HEK293 (cell line): Measurements from ENCODE around the gene B4GALNT2.
A peak's percentile ranks its signal among the peaks of the same experiment; 100 is the strongest.

Experiments used
- CTCF ChIA-PET: fragments of 350-600 bp; formaldehyde crosslinking; extraction: SDS; loops from one replicate; lab custom pipeline; 2021; ENCODE audit warnings: antibody characterized with exemption; lab: Yijun Ruan, JAX
- POLR2A ChIA-PET: fragments of 300-600 bp; formaldehyde crosslinking; extraction: SDS; loops from one replicate; lab custom pipeline; 2020; ENCODE audit warnings: antibody characterized with exemption, inconsistent platforms; lab: Yijun Ruan, JAX
- H3K27ac ChIP-seq: fragments of 200-500 bp; sonication (Bioruptor generic); 2 replicates; pipeline ENCODE4 v1.5.1; 2014; ENCODE audit warnings: low read depth, low read length, control low read depth, inconsistent platforms; ENCODE audit errors: extremely low read depth
- H3K36me3 ChIP-seq, 2 experiments: fragments of 200-500 bp in 1 of 2; sonication (Bioruptor generic) in 1 of 2; 1 replicate in 1 of 2; 2 replicates in 1 of 2; pipeline ENCODE4 v1.5.1; 2014 to 2017; ENCODE audit warnings: inconsistent platforms in 2 of 2, low read length in 2 of 2; ENCODE audit not compliant: control insufficient read depth in 2 of 2, insufficient read depth in 1 of 2
- H3K4me1 ChIP-seq: fragments of 200-500 bp; sonication (Bioruptor generic); 2 replicates; pipeline ENCODE4 v1.5.1; 2014; ENCODE audit warnings: mild to moderate bottlenecking, low read length, inconsistent platforms; ENCODE audit not compliant: control insufficient read depth, insufficient read depth
- H3K4me3 ChIP-seq: 2 replicates; pipeline ENCODE4 v1.5.1; 2011; ENCODE audit warnings: low read depth, mild to moderate bottlenecking, control low read depth, low read length, moderate library complexity
- H3K9me3 ChIP-seq: fragments of 200-500 bp; sonication (Bioruptor generic); 2 replicates; pipeline ENCODE4 v1.5.1; 2014; ENCODE audit warnings: low read depth, low read length, inconsistent platforms; ENCODE audit not compliant: control insufficient read depth, insufficient read depth
- GLI2 ChIP-seq: fragments of 450-650 bp; formaldehyde crosslinking; IDR thresholded peaks from 2 replicates; pipeline ENCODE4; 2017; ENCODE audit warnings: missing biosample characterization, missing genetic modification characterization, low read depth, borderline replicate concordance
- GLIS1 ChIP-seq: fragments of 450-650 bp; formaldehyde crosslinking; IDR thresholded peaks from 2 replicates; pipeline ENCODE4 v1.5.1; 2016; ENCODE audit warnings: missing biosample characterization, missing genetic modification characterization
- MEIS1 ChIP-seq: sonication (generic); formaldehyde crosslinking; IDR thresholded peaks from 2 replicates; pipeline ENCODE4 v1.8.1; 2022; ENCODE audit warnings: missing genetic modification reagents, mild to moderate bottlenecking, borderline replicate concordance
- MYNN ChIP-seq: fragments of 450-650 bp; formaldehyde crosslinking; IDR thresholded peaks from 2 replicates; pipeline ENCODE4 v1.5.1; 2016; ENCODE audit warnings: missing biosample characterization, missing genetic modification characterization, borderline replicate concordance
- MZF1 ChIP-seq: fragments of 450-650 bp; formaldehyde crosslinking; IDR thresholded peaks from 2 replicates; pipeline ENCODE4 v1.5.1; 2017; ENCODE audit warnings: missing biosample characterization, missing genetic modification characterization, borderline replicate concordance
- OSR2 ChIP-seq: fragments of 450-650 bp; formaldehyde crosslinking; IDR thresholded peaks from 2 replicates; pipeline ENCODE4 v1.5.1; 2016; ENCODE audit warnings: missing biosample characterization, missing genetic modification characterization
- REPIN1 ChIP-seq: fragments of 450-650 bp; formaldehyde crosslinking; IDR thresholded peaks from 2 replicates; pipeline ENCODE4 v1.5.1; 2017; ENCODE audit warnings: missing biosample characterization, missing genetic modification characterization, low read depth
- SALL2 ChIP-seq: fragments of 450-650 bp; formaldehyde crosslinking; IDR thresholded peaks from 2 replicates; pipeline ENCODE4 v1.5.0; 2017; ENCODE audit warnings: missing biosample characterization, mild to moderate bottlenecking, missing genetic modification characterization, borderline replicate concordance
- SETDB1 ChIP-seq: IDR thresholded peaks from one replicate; pipeline ENCODE4 v1.6.1; 2017; ENCODE audit warnings: mild to moderate bottlenecking, low read length, moderate library complexity, mixed read lengths; ENCODE audit not compliant: insufficient read length
- TCF7L2 ChIP-seq: IDR thresholded peaks from 2 replicates; pipeline ENCODE4 v1.6.1; 2011; ENCODE audit warnings: low read depth, mild to moderate bottlenecking, inconsistent platforms, low read length, moderate library complexity, borderline replicate concordance
- YY2 ChIP-seq: fragments of 450-650 bp; formaldehyde crosslinking; IDR thresholded peaks from 2 replicates; pipeline ENCODE4 v1.5.1; 2016; ENCODE audit warnings: missing biosample characterization, missing genetic modification characterization
- ZBTB17 ChIP-seq: fragments of 450-650 bp; formaldehyde crosslinking; IDR thresholded peaks from 2 replicates; pipeline ENCODE4 v1.5.1; 2016; ENCODE audit warnings: missing biosample characterization, missing genetic modification characterization
- ZBTB20 ChIP-seq: fragments of 450-650 bp; formaldehyde crosslinking; IDR thresholded peaks from 2 replicates; pipeline ENCODE4 v1.5.1; 2016; ENCODE audit warnings: missing biosample characterization, missing genetic modification characterization
- ZIC2 ChIP-seq: fragments of 450-650 bp; formaldehyde crosslinking; IDR thresholded peaks from 2 replicates; pipeline ENCODE4 v1.5.1; 2016; ENCODE audit warnings: missing biosample characterization, missing genetic modification characterization
- ZNF10 ChIP-seq: fragments of 450-650 bp; formaldehyde crosslinking; IDR thresholded peaks from 2 replicates; pipeline ENCODE4 v1.5.1; 2017; ENCODE audit warnings: missing biosample characterization, missing genetic modification characterization
- ZNF169 ChIP-seq: fragments of 450-650 bp; formaldehyde crosslinking; IDR thresholded peaks from 2 replicates; pipeline ENCODE4 v1.5.1; 2016; ENCODE audit warnings: missing biosample characterization, missing genetic modification characterization
- ZNF223 ChIP-seq: fragments of 450-650 bp; formaldehyde crosslinking; IDR thresholded peaks from 2 replicates; pipeline ENCODE4 v1.5.1; 2016; ENCODE audit warnings: missing biosample characterization, missing genetic modification characterization
- ZNF324 ChIP-seq: fragments of 450-650 bp; formaldehyde crosslinking; IDR thresholded peaks from 2 replicates; pipeline ENCODE4 v1.5.1; 2016; ENCODE audit warnings: missing biosample characterization, missing genetic modification characterization
- ZNF426 ChIP-seq: fragments of 450-650 bp; formaldehyde crosslinking; IDR thresholded peaks from 2 replicates; pipeline ENCODE4 v1.5.1; 2017; ENCODE audit warnings: missing biosample characterization, missing genetic modification characterization, mild to moderate bottlenecking, inconsistent platforms, moderate library complexity
- ZNF513 ChIP-seq: fragments of 450-650 bp; IDR thresholded peaks from 2 replicates; pipeline ENCODE4 v1.5.1; 2018; ENCODE audit warnings: missing biosample characterization, missing genetic modification characterization
- ZNF530 ChIP-seq: fragments of 450-650 bp; formaldehyde crosslinking; IDR thresholded peaks from 2 replicates; pipeline ENCODE4 v1.5.1; 2016; ENCODE audit warnings: low read depth, missing biosample characterization, missing genetic modification characterization
- ZNF560 ChIP-seq: fragments of 450-650 bp; formaldehyde crosslinking; IDR thresholded peaks from 2 replicates; pipeline ENCODE4 v1.5.1; 2017; ENCODE audit warnings: missing biosample characterization, missing genetic modification characterization, borderline replicate concordance
- ZNF610 ChIP-seq: fragments of 450-650 bp; formaldehyde crosslinking; IDR thresholded peaks from 2 replicates; pipeline ENCODE4 v1.5.1; 2016; ENCODE audit warnings: missing biosample characterization, missing genetic modification characterization, borderline replicate concordance
- ZNF645 ChIP-seq: fragments of 450-650 bp; formaldehyde crosslinking; IDR thresholded peaks from 2 replicates; pipeline ENCODE4; 2016; ENCODE audit warnings: missing biosample characterization, missing genetic modification characterization
- ZNF664 ChIP-seq: fragments of 450-650 bp; formaldehyde crosslinking; IDR thresholded peaks from 2 replicates; pipeline ENCODE4 v1.5.1; 2016; ENCODE audit warnings: missing biosample characterization, missing genetic modification characterization
- ZNF701 ChIP-seq: fragments of 450-650 bp; formaldehyde crosslinking; IDR thresholded peaks from 2 replicates; pipeline ENCODE4 v1.5.1; 2016; ENCODE audit warnings: missing biosample characterization, missing genetic modification characterization
- ZNF777 ChIP-seq: fragments of 450-650 bp; formaldehyde crosslinking; IDR thresholded peaks from 2 replicates; pipeline ENCODE4 v1.5.1; 2017; ENCODE audit warnings: missing biosample characterization, missing genetic modification characterization, borderline replicate concordance
- ZNF791 ChIP-seq: fragments of 450-650 bp; formaldehyde crosslinking; IDR thresholded peaks from 2 replicates; pipeline ENCODE4 v1.5.1; 2016; ENCODE audit warnings: missing biosample characterization, missing genetic modification characterization
- ZSCAN16 ChIP-seq: fragments of 450-650 bp; formaldehyde crosslinking; IDR thresholded peaks from 2 replicates; pipeline ENCODE4 v1.5.1; 2016; ENCODE audit warnings: missing biosample characterization, missing genetic modification characterization
- ZSCAN23 ChIP-seq: fragments of 450-650 bp; formaldehyde crosslinking; IDR thresholded peaks from 2 replicates; pipeline ENCODE4 v1.5.1; 2016; ENCODE audit warnings: missing biosample characterization, missing genetic modification characterization
- TF ChIP-seq, protein P1 (sequence below): fragments of 450-650 bp; formaldehyde crosslinking; IDR thresholded peaks from 2 replicates; pipeline ENCODE4 v1.5.1; 2016; ENCODE audit warnings: missing biosample characterization, missing genetic modification characterization

Gene B4GALNT2

DNA sequence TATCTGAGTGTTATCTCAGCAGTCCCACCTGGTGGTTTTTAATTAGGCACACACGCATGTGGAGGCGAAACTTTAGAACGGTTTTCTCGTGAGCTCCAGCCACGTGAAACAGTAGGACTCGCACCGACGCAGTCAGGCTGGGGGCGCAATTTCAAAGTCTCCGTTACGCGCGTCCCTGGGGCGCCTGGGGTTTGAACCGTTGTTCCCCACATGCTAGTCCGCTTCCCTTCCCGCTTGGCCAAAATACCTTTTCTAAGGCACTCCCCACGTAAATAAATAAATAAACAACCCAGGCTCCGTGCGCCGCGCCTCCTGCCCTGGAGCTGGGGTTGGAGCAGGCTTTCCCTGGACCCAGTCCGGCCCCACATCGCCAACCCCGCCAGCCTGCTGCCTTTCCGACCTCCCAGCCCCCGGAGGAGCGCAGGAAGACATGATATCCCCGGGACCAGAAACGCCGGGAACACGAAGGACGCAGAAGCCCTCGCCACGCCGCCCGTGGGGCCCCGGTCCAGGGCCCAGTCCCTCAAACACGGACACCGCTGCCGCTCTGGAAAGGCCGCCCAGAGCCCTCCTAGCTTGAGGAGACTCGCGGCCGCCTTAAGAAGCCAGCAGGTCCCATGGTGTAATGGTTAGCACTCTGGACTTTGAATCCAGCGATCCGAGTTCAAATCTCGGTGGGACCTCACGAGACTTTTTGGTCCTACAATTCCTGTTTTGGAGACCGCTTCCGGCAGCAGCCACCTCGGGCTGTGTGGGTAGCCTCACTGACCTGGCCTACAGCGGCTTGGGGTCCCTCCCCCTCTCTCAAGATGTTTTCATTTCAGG is 59.6 kb downstream of the B4GALNT2 start:
- ChIA-PET CTCF (interaction anchor here (0.6 to 4.5 kb wide), 11 partner anchors 12 to 1167 kb away, joined by 3 to 28 read pairs (median 3); no protein-coding TSS in a partner anchor), POLR2A (interaction anchor here (0.5 to 1.9 kb wide), 15 partner anchors 12 to 300 kb away, joined by 3 to 8 read pairs (median 4); partner anchors contain the start of genes ATP5MC1, IGF2BP1, PHOSPHO1 and SNF8)
- peak overlapping the region; percentile 97 for H3K27ac ChIP-seq
- no peaks in the 10 kb centered on the region for H3K9me3 ChIP-seq
- H3K4me3 ChIP-seq = peak overlapping the region; percentile 81
- H3K4me1 ChIP-seq = peaks cover 2% of the 10 kb centered on the region; the same call in 1 of the 2 replicates
- H3K36me3 ChIP-seq = no peaks in the 10 kb centered on the region
- TF ChIP-seq ZSCAN16 (tag by site-specific recombination) (0 out of 2 replicates have a peak, but pooled peaks have one; percentile 17), MZF1 (tag by site-specific recombination) (peak; percentile 87), ZSCAN23 (tag by site-specific recombination) (peak; percentile 83; the same call in 1 of the 2 replicates), REPIN1 (0 out of 2 replicates have a peak, but pooled peaks have one; percentile 16), MEIS1 (CRISPR knock-in tag) (no peak), ZBTB20 (tag by site-specific recombination) (peak; percentile 94), YY2 (tag by site-specific recombination) (peak; percentile 74), GLI2 (tag by site-specific recombination) (no peak), SALL2 (tag by site-specific recombination) (peak; percentile 93), ZNF513 (tag by site-specific recombination) (no peak; the same call in 1 of the 2 replicates), ZNF10 (0 out of 2 replicates have a peak, but pooled peaks have one; percentile 24), ZNF223 (tag by site-specific recombination) (no peak), GLIS1 (peak; percentile 40; the same call in 1 of the 2 replicates), ZNF426 (no peak), ZNF169 (no peak), ZNF701 (tag by site-specific recombination) (0 out of 2 replicates have a peak, but pooled peaks have one; percentile 53), OSR2 (peak; percentile 35), ZNF324 (tag by site-specific recombination) (peak; percentile 94), ZNF664 (tag by site-specific recombination) (peak; percentile 18; the same call in 1 of the 2 replicates), ZNF530 (tag by site-specific recombination) (no peak), ZNF791 (tag by site-specific recombination) (no peak), SETDB1 (no peak), ZNF777 (peak; percentile 67), ZNF645 (tag by site-specific recombination) (no peak), ZIC2 (tag by site-specific recombination) (peak; percentile 92), ZBTB17 (tag by site-specific recombination) (peak; percentile 56), ZNF560 (tag by site-specific recombination) (no peak), TCF7L2 (no peak), ZNF610 (tag by site-specific recombination) (peak; percentile 94), MYNN (tag by site-specific recombination) (no peak)
- TF ChIP-seq, protein P1, sequence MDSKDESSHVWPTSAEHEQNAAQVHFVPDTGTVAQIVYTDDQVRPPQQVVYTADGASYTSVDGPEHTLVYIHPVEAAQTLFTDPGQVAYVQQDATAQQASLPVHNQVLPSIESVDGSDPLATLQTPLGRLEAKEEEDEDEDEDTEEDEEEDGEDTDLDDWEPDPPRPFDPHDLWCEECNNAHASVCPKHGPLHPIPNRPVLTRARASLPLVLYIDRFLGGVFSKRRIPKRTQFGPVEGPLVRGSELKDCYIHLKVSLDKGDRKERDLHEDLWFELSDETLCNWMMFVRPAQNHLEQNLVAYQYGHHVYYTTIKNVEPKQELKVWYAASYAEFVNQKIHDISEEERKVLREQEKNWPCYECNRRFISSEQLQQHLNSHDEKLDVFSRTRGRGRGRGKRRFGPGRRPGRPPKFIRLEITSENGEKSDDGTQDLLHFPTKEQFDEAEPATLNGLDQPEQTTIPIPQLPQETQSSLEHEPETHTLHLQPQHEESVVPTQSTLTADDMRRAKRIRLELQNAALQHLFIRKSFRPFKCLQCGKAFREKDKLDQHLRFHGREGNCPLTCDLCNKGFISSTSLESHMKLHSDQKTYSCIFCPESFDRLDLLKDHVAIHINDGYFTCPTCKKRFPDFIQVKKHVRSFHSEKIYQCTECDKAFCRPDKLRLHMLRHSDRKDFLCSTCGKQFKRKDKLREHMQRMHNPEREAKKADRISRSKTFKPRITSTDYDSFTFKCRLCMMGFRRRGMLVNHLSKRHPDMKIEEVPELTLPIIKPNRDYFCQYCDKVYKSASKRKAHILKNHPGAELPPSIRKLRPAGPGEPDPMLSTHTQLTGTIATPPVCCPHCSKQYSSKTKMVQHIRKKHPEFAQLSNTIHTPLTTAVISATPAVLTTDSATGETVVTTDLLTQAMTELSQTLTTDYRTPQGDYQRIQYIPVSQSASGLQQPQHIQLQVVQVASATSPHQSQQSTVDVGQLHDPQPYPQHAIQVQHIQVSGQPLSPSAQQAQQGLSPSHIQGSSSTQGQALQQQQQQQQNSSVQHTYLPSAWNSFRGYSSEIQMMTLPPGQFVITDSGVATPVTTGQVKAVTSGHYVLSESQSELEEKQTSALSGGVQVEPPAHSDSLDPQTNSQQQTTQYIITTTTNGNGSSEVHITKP (tag by site-specific recombination) = no peak; the same call in 1 of the 2 replicates
